ENCODE data around the gene DMBX1.

The DMBX1 gene

GRCh38 chr1:46508757-46509156 lies 19.1 kb downstream of the DMBX1 start:
- no peak for DNase-seq

- DNase-seq = no peak
Observed at GRCh38 chr1:46510341-46510997, 20.8 kb downstream of the DMBX1 start.

DNA sequence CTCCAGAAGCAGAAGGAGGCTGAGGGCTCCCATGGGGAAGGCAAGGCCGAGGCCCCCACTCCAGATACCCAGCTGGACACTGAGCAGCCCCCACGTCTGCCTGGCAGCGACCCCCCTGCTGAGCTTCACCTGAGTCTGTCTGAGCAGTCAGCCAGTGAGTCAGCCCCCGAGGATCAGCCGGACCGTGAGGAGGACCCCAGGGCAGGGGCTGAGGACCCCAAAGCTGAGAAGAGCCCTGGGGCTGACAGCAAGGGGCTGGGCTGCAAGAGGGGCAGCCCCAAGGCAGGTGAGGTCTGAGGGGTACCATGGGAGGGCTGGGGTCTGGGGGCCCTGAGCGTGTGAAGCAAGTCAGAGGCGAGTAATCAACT lies 21.3 kb downstream of the DMBX1 start:
- no peak for DNase-seq

DNA sequence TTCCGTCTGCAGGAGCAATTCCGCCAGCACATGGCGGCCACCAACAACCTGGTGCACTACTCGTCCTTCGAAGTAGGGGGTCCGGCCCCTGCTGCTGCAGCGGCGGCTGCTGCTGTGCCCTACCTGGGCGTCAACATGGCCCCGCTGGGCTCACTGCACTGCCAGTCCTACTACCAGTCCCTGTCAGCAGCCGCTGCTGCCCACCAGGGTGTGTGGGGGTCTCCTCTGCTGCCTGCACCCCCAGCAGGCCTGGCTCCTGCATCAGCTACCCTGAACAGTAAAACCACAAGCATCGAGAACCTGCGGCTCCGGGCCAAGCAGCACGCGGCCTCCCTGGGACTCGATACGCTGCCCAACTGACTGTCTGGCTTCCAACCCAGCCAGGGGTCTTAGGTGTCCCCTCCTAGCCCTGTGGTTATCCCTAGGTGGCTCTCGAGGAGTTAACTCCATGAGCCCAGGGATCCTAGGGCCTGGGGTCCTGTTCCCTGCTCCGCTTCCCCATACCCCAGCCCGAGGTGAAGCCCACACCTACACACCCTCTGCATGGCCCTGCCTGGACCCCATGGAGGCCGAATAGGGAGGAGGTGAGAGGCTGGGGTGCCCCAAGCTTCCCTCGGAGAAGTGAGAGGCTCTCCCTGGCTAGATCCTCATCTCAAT lies 22.6 kb downstream of the DMBX1 start:
- DNase-seq = no peak

- DNase-seq = no peak
Observed at GRCh38 chr1:46512792-46513190, 23.2 kb downstream of the DMBX1 start.

- DNase-seq = no peak
Observed at GRCh38 chr1:46513536-46513935, 23.9 kb downstream of the DMBX1 start.

DNA sequence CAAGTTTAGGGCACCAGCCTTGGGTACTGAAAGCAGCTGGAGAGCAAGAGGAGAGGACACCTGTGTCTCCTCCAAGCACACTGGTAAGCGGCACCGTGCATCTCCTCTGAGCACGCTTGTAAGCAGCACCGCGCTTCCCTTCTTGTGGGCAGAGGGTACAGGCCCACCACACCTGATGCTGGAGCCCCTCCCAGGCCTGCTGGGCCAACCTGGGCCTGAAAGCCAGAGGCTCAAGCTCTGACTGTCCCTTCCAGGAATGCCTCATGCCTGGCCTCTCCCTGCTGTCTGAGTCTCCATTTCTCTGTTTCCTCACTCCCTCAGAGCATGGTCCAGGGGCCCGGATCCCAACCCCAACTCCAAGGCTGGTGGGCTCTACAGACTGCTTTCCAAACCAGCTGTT lies 25.9 kb downstream of the DMBX1 start:
- no peak for DNase-seq

- no peak for DNase-seq
Observed at GRCh38 chr1:46516200-46516950, 26.7 kb downstream of the DMBX1 start.

DNA sequence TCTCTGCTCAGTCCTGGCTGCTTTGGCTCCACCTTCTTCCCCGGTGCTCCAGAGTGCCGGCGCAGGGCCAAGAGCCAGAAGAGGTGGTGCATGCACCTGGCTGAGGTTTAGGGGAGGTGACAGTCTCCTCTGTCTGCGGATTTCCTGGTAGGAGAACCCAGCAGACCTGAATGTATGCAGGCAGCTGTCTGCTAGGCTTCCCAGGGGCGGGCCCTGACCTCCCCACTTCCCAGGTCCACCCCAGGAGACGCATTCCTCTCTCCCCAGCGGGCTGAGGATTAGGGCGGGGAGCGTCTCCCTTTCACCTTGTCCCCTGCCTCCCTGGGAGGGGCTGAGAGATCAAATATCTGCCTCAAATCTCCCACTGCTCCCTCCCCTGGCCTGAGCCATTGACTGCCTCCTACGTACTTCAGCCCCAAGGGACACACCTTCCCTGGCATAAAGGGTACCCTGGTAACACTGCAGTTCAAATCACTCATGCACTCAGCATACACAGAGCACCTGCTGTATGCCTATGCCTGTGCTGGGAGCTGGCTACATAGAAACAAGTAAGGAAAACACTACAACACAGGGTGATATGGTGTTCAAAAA lies 27.5 kb downstream of the DMBX1 start:
- peak; percentile 90 for DNase-seq

DNA sequence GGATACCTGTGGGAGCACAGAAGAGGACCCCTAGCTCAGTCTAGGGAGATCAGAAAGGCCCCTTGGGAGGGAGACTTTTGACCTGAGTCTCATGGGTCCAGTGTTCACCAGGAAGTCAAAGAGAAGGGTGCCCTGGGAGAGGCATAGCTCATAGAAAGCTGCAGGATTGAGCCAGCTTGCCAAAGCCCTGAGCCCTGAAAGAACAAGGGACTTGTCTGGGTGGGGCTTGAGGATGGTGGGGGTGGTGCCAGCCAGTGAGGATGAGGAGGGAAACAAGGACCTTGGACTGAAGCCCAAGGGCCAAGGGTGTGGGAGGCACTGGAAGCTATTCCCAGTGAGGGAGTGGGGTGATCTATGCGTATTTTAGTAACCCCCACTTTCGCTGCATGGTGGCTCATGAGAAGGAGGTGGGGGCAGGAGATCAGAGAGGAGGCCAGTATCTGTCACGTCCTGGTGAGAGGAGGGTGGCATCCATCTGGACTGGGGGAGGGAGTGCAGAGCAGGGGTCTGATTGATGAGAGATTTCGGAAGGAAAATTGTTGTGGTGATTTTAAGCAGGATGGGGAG lies 28.4 kb downstream of the DMBX1 start:
- no peak for DNase-seq

- no peak for DNase-seq
Observed at GRCh38 chr1:46519209-46519608, 29.6 kb downstream of the DMBX1 start.

- DNase-seq = no peak
Observed at GRCh38 chr1:46520063-46520911, 30.7 kb downstream of the DMBX1 start.

GRCh38 chr1:46521414-46521813 lies 31.8 kb downstream of the DMBX1 start:
- DNase-seq = no peak

DNA sequence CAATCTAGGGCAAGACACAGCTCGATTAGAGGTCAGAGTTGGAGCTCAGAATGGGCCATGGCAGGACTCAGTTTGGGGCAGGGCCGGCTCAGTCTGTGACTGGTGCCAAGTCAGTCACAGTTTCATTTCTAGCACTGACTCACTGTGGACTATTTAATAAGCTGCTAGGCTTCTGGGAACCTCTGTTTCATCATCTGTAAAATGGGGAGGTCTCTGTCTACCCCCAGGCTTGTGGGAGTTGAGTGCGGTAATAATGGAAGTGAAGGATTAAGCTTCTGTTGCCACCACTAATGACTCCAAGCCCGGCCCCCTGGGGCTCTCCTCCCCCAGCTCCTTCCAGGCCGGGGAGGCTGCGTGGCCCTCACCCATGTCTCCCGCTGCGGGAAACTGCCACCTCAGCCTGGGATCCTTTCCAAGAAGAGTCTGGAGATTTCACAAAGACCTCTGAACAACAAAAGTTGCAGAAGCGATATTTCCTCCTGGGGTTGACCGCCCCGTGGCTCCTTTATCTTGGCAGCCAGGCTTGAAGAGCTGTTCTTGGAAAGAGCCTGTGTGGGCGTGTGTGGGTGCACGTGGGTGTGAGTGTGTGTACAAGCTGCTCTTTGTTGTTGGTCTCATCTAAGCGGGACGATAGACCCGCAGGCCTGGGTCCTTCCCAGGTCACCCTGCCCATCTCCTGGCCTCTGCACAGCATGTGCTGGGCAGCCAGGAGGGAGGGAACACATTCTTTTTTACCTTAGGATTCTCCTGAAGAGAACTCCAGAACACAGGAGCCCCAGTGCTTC lies 32.7 kb downstream of the DMBX1 start:
- DNase-seq = no peak

- DNase-seq = no peak
Observed at GRCh38 chr1:46522969-46523320, 33.3 kb downstream of the DMBX1 start.

GRCh38 chr1:46523496-46524353 lies 34.1 kb downstream of the DMBX1 start:
- no peak for DNase-seq

- DNase-seq = no peak
Observed at GRCh38 chr1:46524843-46525242, 35.2 kb downstream of the DMBX1 start.

DNA sequence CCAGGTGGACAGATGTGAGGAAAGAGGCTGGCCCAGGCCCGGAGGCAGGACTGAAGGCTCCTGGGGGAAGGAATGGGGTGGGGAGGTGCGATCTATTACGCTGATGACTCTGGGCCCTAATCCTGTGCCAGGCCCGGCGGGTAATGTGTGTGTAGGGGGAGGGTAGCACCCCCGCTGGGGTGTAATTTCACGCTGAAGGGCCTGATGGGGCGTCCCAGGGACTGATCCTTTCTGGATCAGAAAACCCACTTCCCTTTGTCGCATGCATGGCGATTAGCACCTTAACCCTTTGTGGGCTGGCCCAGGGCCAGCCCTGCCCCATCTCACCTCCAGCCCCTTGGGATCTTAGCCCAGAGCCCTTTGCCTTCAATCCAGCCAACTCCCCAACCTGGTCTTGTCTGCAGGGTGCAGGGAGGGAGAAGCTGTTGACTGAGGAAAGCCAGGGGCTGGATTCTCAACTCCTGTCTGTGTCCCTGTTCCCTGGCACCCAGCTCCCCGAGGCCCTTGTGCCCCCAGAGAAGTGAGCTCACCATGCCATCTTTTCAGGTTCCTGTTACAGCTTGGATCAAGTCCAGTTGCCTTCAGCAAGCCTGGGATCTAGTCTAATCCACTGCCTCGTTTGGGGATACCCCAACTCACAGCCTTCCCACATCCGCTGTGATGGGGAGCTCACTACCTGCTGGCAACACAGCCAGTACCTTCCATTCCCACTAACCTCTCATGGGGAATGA lies 35.8 kb downstream of the DMBX1 start:
- DNase-seq = no peak

- DNase-seq = no peak
Observed at GRCh38 chr1:46526013-46526690, 36.5 kb downstream of the DMBX1 start.

Measured in NCI-H774 (cell line).